T-helper 1 cell (primary cell): ENCODE data around the gene MAGEA11.
"Not testable (repeated sequence)": the region's sequence is repeated elsewhere in the genome, so short reads cannot be mapped to it uniquely, and the experiment has no call there.

Experiments
- DNase-seq, 5 donors: peaks; one replicate each; pipeline ENCODE4 v3.0.0-alpha.2; 2012 to 2020
- total RNA-seq, 4 donors: gene quantifications; one replicate each; lab custom pipeline; 2026; lab: John Stamatoyannopoulos, UW

The MAGEA11 gene
- total RNA-seq: 0 reads per million in 4 donors

GRCh38 chrX:149711545-149712236 lies at the start of gene MAGEA11:
Gene MAGEA11, plus strand, starts transcription at chrX:149712060. Its CDS starts 1,100 bp downstream, at chrX:149713160.
- DNase-seq: no peak

GRCh38 chrX:149675088-149675487 lies 36.8 kb upstream of the MAGEA11 start:
- DNase-seq: not testable (repeated sequence)

GRCh38 chrX:149675554-149675953 lies 36.3 kb upstream of the MAGEA11 start:
- DNase-seq: not testable (repeated sequence)

GRCh38 chrX:149679164-149679678 lies 32.6 kb upstream of the MAGEA11 start:
- not testable (repeated sequence) for DNase-seq

GRCh38 chrX:149681182-149681581 lies 30.7 kb upstream of the MAGEA11 start:
- DNase-seq: no peak

GRCh38 chrX:149682031-149682430 lies 29.8 kb upstream of the MAGEA11 start:
- DNase-seq: no peak

- DNase-seq: no peak
Measured at GRCh38 chrX:149682956-149683947, 28.6 kb upstream of the MAGEA11 start.

- DNase-seq: no peak
Measured at GRCh38 chrX:149683966-149684730, 27.7 kb upstream of the MAGEA11 start.

- DNase-seq: no peak
Measured at GRCh38 chrX:149687991-149688390, 23.9 kb upstream of the MAGEA11 start.

GRCh38 chrX:149688552-149688951 lies 23.3 kb upstream of the MAGEA11 start:
- DNase-seq: no peak

GRCh38 chrX:149691794-149692193 lies 20.1 kb upstream of the MAGEA11 start:
- no peak for DNase-seq

GRCh38 chrX:149692686-149693272 lies 19.1 kb upstream of the MAGEA11 start:
- not testable (repeated sequence) for DNase-seq

GRCh38 chrX:149699761-149700160 lies 12.1 kb upstream of the MAGEA11 start:
- no peak for DNase-seq

GRCh38 chrX:149704664-149705063 lies 7.2 kb upstream of the MAGEA11 start:
- no peak for DNase-seq

GRCh38 chrX:149707147-149707901 lies 4.5 kb upstream of the MAGEA11 start:
- DNase-seq: no peak

- DNase-seq: no peak
Measured at GRCh38 chrX:149712831-149713230, 971 bp downstream of the MAGEA11 start.

- no peak for DNase-seq
Measured at GRCh38 chrX:149713279-149714050, 1.6 kb downstream of the MAGEA11 start.

GRCh38 chrX:149715468-149715867 lies 3.6 kb downstream of the MAGEA11 start:
- no peak for DNase-seq

- no peak for DNase-seq
Measured at GRCh38 chrX:149716632-149717031, 4.8 kb downstream of the MAGEA11 start.

- DNase-seq: no peak
Measured at GRCh38 chrX:149717803-149718202, 5.9 kb downstream of the MAGEA11 start.

- no peak for DNase-seq
Measured at GRCh38 chrX:149718757-149719156, 6.9 kb downstream of the MAGEA11 start.
